K562 (cell line): ENCODE results near the gene HHATL.

Experiments
- BHLHE40 ChIP-seq: IDR thresholded peaks from 2 replicates; pipeline ENCODE4 v1.6.1; 2011; ENCODE audit warnings: low read length, improper control_type of control experiment
- CBX8 ChIP-seq: fragments of 200-600 bp; sonication (generic); IDR thresholded peaks from 2 replicates; pipeline ENCODE4 v1.6.1; 2012; ENCODE audit warnings: borderline replicate concordance, mixed run types, low read depth, mild to moderate bottlenecking, moderate library complexity, mixed read lengths, low read length, control low read depth, inconsistent platforms; ENCODE audit not compliant: poor library complexity, severe bottlenecking; ENCODE audit errors: extremely low read depth
- ELK1 ChIP-seq: sonication (generic); formaldehyde crosslinking; IDR thresholded peaks from 2 replicates; pipeline ENCODE4 v1.8.1; 2022; ENCODE audit warnings: missing genetic modification reagents
- GABPA ChIP-seq: fragments of 200-800 bp; sonication (Bioruptor generic); conservative IDR thresholded peaks from 2 replicates; pipeline ENCODE4 v1.6.1; 2016; ENCODE audit warnings: low read depth, missing genetic modification characterization, missing compliant biosample characterization
- JUND ChIP-seq, 2 experiments: IDR thresholded peaks; 2 replicates in 1 of 2; 3 replicates in 1 of 2; pipeline ENCODE4 v1.6.1; 2011; ENCODE audit warnings: borderline replicate concordance in 2 of 2, low read depth in 2 of 2, low read length in 2 of 2, improper control_type of control experiment in 1 of 2, missing biosample characterization in 1 of 2, missing genetic modification characterization in 1 of 2, missing genetic modification reagents in 1 of 2
- ZNF407 ChIP-seq: fragments of 450-650 bp; IDR thresholded peaks from 2 replicates; pipeline ENCODE4 v1.6.1; 2016; ENCODE audit warnings: low read depth
- TF ChIP-seq, protein P1 (sequence below): sonication (generic); formaldehyde crosslinking; IDR thresholded peaks from 2 replicates; pipeline ENCODE4 v1.8.0; 2022; ENCODE audit warnings: mild to moderate bottlenecking, low read depth, missing genetic modification reagents

GRCh38 chr3:42696356-42697288 is 6.0 kb downstream of the HHATL start:
- TF ChIP-seq, protein P1, sequence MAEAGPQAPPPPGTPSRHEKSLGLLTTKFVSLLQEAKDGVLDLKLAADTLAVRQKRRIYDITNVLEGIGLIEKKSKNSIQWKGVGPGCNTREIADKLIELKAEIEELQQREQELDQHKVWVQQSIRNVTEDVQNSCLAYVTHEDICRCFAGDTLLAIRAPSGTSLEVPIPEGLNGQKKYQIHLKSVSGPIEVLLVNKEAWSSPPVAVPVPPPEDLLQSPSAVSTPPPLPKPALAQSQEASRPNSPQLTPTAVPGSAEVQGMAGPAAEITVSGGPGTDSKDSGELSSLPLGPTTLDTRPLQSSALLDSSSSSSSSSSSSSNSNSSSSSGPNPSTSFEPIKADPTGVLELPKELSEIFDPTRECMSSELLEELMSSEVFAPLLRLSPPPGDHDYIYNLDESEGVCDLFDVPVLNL: no peak
- TF ChIP-seq JUND (IDR thresholded peaks at IDR 0.05; ENCODE audit: borderline replicate concordance, low read depth, low read length) (no peak), JUND (tag; IDR thresholded peaks at IDR 0.05; ENCODE audit: borderline replicate concordance, low read depth, low read length) (no peak), CBX8 (no peak), GABPA (tag) (no peak), ELK1 (CRISPR knock-in tag) (no peak), ZNF407 (no peak), BHLHE40 (no peak)
